NCI-H2107 treated with DMSO at 0.1 percent for 48 hours (cell line): ENCODE results near the gene SLC3A2.

Experiments used
- DNase-seq: peaks from one replicate; lab custom pipeline; 2025; ENCODE audit not compliant: unreplicated experiment; lab: John Stamatoyannopoulos, UW

The SLC3A2 gene

DNA sequence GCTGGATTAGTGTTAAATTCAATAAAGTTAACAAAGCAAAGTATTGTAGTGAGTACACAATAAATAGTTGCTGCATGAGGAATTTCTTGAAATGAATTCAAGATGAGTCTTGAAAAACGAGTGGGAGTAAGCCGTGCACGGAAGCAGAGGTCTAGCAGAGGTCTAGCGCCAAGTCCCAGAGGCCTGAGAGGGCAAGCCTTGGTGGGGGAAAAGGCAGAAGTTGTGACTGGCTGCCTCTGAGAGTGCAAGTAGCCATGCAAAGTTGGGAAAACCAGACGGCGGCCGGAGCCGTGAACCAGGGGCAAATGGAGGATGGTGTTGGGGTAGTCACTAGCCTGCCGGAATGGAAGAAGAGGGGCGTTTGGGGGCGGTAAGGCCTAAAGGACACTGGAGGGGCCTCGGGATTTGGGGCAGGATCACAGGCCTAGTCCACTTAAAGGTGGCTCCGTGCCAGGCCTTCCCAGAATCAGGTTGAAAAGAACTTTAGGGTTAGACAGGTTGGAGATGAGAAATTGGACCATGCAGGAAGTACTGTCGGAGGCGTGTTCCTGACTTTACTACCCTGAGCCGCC is 379 bp upstream of the SLC3A2 start:
- DNase-seq, result no peak

GRCh38 chr11:62881579-62882430 is 1.1 kb downstream of the SLC3A2 start:
- peak; percentile 85 for DNase-seq

GRCh38 chr11:62882431-62882749 is 1.7 kb downstream of the SLC3A2 start:
- DNase-seq, result no peak

GRCh38 chr11:62882788-62883501 is 2.2 kb downstream of the SLC3A2 start:
- no peak for DNase-seq

- DNase-seq, result no peak
Measured at GRCh38 chr11:62883673-62884072, 3.0 kb downstream of the SLC3A2 start.

DNA sequence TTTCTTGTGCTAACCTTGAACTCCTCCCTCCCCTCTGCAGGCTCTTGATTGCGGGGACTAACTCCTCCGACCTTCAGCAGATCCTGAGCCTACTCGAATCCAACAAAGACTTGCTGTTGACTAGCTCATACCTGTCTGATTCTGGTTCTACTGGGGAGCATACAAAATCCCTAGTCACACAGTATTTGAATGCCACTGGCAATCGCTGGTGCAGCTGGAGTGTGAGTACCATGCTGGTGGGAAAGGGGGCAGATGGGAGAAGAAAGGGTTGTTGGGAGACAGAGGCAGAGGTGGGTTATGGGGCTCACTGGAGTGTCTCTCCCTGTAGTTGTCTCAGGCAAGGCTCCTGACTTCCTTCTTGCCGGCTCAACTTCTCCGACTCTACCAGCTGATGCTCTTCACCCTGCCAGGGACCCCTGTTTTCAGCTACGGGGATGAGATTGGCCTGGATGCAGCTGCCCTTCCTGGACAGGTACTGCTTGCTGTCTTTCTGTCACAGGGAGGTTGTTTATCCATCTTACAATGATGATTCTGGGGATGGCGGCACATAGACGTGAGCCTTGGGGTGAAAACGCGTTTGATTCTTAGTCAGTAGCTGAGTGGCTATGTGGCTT is 4.5 kb downstream of the SLC3A2 start:
- no peak for DNase-seq

GRCh38 chr11:62888406-62888805 is 7.7 kb downstream of the SLC3A2 start:
- no peak for DNase-seq

DNA sequence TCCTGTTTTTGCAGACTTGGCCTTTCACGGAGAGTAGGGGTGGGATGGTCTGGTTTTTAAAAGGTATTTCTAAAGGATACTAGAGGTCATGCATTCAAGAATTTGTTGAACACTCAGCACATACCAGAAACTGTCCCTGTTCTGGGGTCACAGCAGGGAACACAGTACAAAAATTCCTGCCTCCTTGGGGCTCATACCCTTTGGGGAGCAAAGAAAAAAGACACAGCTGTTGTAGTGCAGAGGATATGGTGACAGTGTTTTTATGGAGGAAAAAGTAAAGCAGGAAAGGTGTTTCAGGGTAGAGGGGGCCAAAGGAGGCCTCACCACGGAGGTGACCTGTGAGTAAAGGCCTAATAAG is 8.4 kb downstream of the SLC3A2 start:
- DNase-seq, result no peak

DNA sequence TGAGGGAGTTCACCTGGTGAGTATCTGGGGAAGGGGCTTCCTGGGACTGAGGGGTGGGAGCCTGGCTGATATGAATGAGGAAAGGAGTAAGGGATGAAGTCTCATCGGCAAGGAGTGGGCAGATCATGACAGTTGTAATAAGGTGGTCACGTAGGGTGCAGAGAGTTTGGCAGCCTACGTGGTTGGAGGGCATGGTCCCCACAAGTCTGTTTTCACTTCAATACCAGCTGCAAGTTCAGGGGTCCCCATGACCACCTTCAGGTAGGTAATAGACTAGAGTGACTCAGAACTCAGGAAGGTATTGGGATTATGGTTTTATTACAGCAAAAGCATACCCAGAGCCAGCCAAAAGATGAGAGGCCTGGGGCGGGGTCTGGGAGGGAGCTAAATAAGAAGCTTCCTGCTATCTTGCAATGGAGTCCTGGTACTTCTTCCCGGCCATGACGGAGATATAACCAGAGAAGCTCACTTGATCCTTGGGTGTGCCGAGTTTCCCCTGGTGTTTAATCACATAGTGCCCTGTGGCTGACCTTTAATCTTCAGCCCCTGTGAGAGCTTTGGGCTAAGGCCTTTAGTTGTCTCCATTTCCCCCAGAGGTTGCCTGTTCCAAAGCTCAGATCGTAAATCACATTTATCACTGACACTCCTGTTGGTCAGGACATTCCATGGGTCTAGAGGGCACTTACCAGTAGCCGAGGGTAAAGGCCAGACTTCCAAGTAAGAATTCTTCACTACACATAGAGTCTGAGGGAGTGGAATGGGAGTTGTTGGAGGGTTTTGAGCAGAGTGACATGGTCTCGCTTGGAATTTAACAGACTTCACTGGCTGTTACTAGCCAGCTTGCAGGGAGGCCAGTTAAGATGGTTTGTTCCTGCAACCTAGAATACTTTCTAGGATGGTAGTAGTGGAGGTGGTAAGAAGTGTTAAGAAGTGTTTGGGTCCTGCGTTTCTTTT is 9.1 kb downstream of the SLC3A2 start:
- no peak for DNase-seq

GRCh38 chr11:62892077-62892922 is 11.6 kb downstream of the SLC3A2 start:
- DNase-seq, result no peak

GRCh38 chr11:62895501-62895900 is 14.8 kb downstream of the SLC3A2 start:
- DNase-seq, result no peak

DNA sequence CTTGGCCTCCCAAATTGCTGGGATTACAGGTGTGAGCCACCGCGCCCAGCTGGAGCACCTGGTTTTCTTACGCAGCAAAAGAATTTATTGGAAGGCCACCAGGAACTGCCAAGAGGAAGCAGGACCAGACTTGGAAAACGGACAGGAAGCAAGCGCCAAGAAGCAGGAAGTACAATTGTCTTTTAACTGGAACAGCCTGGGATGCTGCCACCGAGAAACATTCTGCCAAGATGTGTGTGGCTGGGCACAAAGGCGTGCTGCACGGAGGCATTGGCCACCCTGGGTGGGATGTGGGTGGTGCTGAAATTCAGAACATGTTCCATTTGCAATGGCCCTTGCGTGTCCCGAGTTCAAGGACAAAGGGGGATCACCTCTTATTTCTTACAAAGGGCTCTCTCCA is 15.4 kb downstream of the SLC3A2 start:
- DNase-seq, result no peak

GRCh38 chr11:62897311-62897710 is 16.6 kb downstream of the SLC3A2 start:
- DNase-seq, result no peak

- no peak for DNase-seq
Measured at GRCh38 chr11:62898027-62898426, 17.3 kb downstream of the SLC3A2 start.

GRCh38 chr11:62902932-62903331 is 22.2 kb downstream of the SLC3A2 start:
- DNase-seq, result no peak

DNA sequence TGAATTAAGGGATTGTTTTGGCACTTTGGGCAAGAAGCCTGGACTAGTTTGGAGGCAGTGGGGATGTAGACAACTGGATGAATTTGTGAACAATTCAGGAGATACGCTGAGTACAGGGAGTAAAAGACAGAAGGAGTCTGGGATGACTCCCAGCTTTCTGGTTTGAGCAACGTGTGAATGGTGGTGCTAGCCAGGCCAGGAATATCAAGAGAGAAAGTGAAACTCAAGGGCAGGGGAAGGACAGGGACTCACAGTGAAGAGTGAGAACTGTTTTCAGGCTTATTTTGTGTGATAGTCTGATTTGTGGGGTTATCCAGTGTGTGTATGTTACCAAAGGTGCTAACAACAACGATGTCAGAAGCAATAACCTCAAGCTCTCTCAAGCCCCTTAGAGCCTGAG is 24.6 kb downstream of the SLC3A2 start:
- no peak for DNase-seq

DNA sequence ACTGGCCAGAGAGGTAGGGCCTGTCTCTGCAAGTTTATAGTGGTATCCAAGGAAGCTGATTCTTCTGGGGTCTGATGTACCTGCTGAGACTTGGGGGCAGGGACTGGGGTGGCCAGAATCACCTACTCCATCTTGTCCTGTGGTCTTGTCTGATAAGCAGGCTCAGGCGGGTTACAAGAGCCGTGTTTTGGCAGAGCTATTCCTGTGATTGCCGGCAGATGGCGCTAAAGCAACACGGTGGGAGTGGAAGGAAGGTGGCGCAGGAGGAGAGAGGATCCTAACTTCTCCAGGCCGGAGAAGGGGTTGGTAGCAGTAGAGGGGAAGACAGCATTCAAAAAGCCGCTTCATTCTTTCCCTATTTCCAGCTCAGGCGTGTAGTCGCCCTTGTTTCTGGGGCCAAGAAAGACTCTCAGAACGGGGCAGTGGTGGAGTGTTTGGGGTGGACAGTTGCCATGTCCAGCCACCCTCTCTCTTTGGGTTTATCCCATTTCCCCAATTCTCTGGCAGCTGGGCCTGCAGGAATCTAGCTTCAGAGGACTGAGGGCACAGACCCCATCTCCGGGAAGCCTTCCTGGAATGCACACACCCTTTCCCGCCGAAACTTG is 25.3 kb downstream of the SLC3A2 start:
- peak; percentile 46 for DNase-seq

DNA sequence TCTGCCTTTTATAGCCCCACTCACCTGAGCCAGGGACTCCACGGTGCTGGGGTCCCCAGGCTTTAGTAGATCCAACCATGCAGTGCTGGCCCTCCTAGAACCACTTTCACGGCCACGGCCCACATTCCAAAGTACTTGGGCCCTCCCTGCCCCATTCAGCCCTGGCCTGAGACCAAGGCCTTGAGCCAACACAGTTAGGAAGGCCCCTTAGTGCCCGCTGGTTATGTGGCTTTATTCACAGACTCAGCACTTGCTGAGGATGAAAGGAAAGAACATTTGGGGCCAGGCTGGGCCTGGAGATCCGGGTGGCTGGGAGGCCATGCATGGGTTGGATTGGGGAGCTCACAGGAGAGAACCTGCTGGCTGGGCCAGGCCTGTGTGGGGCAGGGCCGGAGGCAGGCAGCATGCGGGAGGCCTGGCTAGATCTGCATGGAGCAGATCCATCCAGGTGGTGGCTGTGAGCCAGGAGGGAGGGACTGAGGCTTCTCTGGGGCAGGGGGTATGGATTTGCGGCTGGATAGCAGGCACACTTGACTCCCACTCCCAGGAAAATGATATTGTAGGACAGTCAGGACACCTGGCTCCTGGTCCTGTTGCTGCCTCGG is 27.9 kb downstream of the SLC3A2 start:
- DNase-seq, result no peak
